HG02852 (cell line): ENCODE results near the gene RFNG.
A peak's percentile ranks its signal among the peaks of the same experiment; 100 is the strongest.
"Not testable (repeated sequence)": the region's sequence is repeated elsewhere in the genome, so short reads cannot be mapped to it uniquely, and the experiment has no call there.

Experiments
- ATAC-seq: cut with Tn5 transposase; IDR thresholded peaks from one replicate; pipeline ENCODE4 v1.9.1; 2021; ENCODE audit warnings: mild to moderate bottlenecking, moderate library complexity; ENCODE audit not compliant: unreplicated experiment

Gene RFNG

GRCh38 chr17:82046903-82047302 is 4.7 kb downstream of the RFNG start:
- no peak for ATAC-seq

DNA sequence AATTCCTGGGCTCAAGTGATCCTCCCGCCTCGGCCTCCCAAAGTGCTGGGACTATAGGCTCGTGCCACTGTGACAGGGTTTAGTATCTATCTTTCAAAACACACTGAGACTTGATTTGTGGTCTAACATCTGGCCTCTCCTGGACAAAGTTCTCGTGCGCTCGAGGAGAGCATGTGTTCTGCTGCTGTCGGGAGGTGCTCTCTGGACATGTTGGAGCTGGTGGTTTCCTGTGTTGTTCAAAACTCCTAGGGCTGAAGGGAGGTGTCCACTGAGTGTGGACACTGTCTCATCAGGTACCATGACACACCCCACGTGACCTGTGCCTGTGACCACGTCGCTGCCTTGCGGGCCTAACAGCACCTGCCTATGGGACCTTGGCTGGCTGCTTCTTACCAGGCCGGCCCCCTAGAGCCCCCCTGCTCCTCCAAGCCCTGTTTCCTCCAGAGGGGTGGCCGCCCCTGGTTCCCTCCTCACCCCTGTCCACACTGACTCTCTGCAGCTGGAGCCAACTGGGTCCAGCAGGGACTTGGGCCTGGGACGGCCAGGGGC is 5.6 kb downstream of the RFNG start:
- no peak for ATAC-seq

- no peak for ATAC-seq
These were observed 8.1 kb downstream of the RFNG start for GRCh38 chr17:82043507-82043906.

DNA sequence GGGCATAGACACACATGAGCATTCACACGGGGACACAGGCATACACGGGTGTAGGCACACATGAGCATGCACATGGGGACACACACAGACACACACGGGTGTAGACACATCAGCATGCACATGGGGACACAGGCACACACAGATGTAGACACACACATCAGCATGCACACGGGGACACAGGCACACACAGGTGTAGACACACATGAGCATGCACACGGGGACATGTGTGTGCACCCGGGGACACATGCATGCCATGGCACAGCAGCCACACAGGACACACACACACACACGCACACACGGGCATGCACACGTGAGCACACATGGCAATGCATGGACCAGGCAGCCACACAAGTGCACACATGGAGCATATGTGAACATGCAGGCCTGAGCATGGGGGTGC is 9.0 kb downstream of the RFNG start:
- ATAC-seq: no peak

GRCh38 chr17:82041144-82041814 is 10.3 kb downstream of the RFNG start:
- no peak for ATAC-seq

DNA sequence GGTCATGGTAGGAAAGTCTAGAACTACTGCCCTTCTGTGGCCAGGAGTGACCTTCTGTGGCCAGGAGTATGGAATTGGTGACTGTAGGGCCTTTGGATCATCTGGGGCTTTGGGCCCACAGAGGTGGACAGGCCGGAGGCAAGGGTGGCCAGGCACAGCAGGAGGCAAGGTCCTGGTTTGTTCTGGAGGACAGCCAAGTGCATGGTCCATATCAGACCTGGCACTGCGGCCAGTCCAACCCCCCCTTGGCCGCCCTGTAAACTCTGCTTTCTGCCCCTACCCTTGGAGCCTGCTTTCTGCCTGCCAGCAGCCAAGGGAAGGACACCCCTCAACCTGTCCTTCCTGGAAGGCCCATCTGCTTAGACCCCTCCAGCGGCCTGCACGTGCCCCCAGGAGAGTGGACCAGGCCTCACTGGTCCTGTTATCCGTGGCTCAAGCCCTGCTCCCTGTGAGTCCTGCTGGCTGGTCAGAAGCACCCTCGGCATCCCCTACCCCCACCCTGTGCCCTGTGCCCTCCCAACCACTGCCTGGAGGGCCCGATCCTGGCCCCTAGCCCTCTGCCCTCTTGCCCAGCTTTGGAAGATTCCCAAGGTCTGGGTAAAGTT is 11.8 kb downstream of the RFNG start:
- ATAC-seq: no peak

DNA sequence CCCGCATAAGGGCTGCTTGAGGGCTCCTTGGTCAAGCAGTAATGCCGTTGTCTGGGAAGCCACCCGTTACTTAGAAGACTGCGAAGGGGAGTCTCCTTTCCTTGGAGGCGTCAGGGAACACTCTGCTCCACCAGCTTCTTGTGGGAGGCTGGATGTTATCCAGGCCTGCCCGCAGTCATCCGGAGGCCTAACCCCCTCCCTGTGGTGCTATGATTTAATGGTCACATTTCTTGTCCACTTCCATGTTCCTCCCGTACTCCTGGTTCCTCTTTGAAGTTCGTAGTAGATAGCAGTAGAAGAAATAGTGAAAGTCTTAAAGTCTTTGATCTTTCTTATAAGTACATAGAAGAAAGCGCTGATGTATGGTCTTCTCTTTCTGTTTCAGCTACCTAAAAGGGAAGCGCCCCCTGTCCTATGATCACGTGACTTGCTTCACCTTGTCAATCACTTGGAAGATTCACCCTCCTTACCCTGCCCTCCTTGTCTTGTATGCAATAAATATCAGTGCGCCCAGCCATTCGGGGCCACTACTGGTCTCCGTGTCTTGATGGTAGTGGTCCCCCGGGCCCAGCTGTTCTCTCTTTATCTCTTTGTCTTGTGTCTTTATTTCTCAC is 12.7 kb downstream of the RFNG start:
- ATAC-seq: not testable (repeated sequence)

- ATAC-seq: no peak
These were observed 13.8 kb downstream of the RFNG start for GRCh38 chr17:82037889-82038195.

- ATAC-seq: peak; percentile 88
These were observed 14.3 kb downstream of the RFNG start, which contains the start of gene DCXR for GRCh38 chr17:82037092-82037888. Gene DCXR (minus strand): TSS chr17:82037697. CDS start chr17:82037682, 15 bp downstream.

DNA sequence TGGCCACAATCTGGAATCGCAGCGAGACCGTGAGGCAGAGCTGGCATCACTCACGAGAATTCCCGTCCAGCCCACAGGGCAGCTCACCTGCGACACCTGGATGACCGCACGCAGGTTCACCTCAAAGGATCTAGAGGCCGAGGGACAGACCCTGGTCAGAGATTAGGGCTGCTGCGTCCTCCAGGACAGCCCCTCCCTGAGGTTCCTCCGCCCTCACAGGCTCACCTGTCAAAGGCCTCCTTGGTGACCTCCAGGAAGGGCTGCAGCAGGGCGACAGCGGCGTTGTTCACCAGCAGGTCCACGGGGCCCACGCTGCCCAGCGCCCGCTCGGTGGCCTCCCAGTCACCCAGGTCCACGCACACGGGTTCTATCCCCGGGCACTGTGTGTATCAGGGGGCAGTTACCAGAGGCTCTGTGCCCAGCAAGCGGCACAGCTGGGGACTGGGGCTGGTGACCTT is 14.9 kb downstream of the RFNG start:
- ATAC-seq: no peak

GRCh38 chr17:82035956-82036633 is 15.5 kb downstream of the RFNG start:
- ATAC-seq: no peak

GRCh38 chr17:82035488-82035887 is 16.1 kb downstream of the RFNG start:
- ATAC-seq: no peak

GRCh38 chr17:82034371-82035011 is 17.1 kb downstream of the RFNG start:
- ATAC-seq: no peak

- no peak for ATAC-seq
These were observed 18.1 kb downstream of the RFNG start for GRCh38 chr17:82033359-82034085.

DNA sequence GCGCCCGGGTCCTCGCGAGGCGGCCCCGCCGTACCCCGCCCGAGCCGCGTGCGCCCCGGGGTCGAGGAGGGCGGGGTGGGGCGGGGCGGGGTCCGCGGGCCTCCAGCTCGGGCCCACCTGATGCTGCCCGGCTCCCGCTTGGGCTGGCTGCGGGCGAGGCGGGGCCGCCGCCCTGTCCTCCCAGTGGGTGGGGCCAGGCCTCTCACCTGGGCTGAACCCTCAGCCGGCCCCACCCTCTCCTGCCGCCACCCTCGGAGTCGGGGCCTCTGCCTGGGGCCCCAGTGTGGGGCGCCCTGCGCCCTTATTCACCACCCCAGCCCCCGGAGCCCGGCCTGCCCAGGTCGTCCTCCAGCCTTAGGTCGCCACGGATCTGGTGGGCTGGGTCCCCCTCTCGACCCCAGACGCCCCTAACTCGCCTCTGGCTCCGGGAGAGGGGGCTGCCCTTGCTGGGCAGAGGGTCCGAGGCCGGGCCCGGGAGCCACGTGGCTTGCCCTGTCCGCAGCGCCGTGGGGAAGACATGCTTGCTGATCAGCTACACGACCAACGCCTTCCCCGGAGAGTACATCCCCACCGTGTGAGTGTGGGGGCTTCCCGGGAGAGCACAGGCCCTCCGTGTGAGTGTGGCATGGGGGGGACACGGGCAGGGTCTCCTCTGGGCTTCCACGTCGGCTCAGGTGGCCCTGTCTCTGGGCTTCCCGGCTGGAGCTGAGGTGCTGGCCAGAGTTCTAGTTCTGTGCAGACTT is 19.6 kb downstream of the RFNG start:
- ATAC-seq: no peak

- ATAC-seq: no peak
These were observed 20.2 kb downstream of the RFNG start, which contains the start of gene RAC3 for GRCh38 chr17:82031303-82031884. Gene RAC3 (plus strand): TSS chr17:82031678. CDS start chr17:82031762, 84 bp downstream.

GRCh38 chr17:82030470-82031302 is 20.9 kb downstream of the RFNG start:
- ATAC-seq: peak; percentile 42
